Astrocyte of the spinal cord (primary cell): Measurements from ENCODE around the gene FAM149B1.

Experiments used
- DNase-seq: peaks from one replicate; pipeline ENCODE4 v3.0.0; 2011; ENCODE audit warnings: low read depth, low spot score
- H3K4me3 ChIP-seq: 2 replicates; pipeline ENCODE4 v1.5.1; 2011; ENCODE audit warnings: low read depth, mild to moderate bottlenecking, low read length, moderate library complexity
- CTCF ChIP-seq: IDR thresholded peaks from 2 replicates; pipeline ENCODE4 v1.5.1; 2012; ENCODE audit warnings: low read depth, mild to moderate bottlenecking, low read length, inconsistent platforms
- in situ Hi-C: cut with HindIII; loops from 2 replicates; pipeline ENCODE4 v1.10.0; 2017; ENCODE audit warnings: low sequenced_read_pairs

FAM149B1 gene

GRCh38 chr10:73281097-73281496 is 113.2 kb downstream of the FAM149B1 start:
- H3K4me3 ChIP-seq: no peak overlapping the region
- no peak for TF ChIP-seq CTCF
- in situ Hi-C loops: no loop called here
- DNase-seq: no peak

GRCh38 chr10:73287441-73287840 is 119.5 kb downstream of the FAM149B1 start:
- in situ Hi-C loops: no loop called here
- TF ChIP-seq CTCF: no peak
- no peak for DNase-seq
- no peak overlapping the region for H3K4me3 ChIP-seq

- no peak overlapping the region for H3K4me3 ChIP-seq
- no peak for DNase-seq
- no peak for TF ChIP-seq CTCF
- in situ Hi-C loops: no loop called here
Measured at GRCh38 chr10:73289958-73290357, 122.0 kb downstream of the FAM149B1 start.

- in situ Hi-C loops: no loop called here
- no peak for TF ChIP-seq CTCF
Measured at GRCh38 chr10:73293461-73293860, 125.5 kb downstream of the FAM149B1 start.

More at GRCh38 chr10:73293461-73293860, 125.5 kb downstream of the FAM149B1 start:
- H3K4me3 ChIP-seq: no peak overlapping the region
- no peak for DNase-seq
